HG03460 (cell line): Measurements from ENCODE around the gene RAB40C.

Experiments
- ATAC-seq: cut with Tn5 transposase; IDR thresholded peaks from one replicate; pipeline ENCODE4 v1.9.1; 2021; ENCODE audit not compliant: unreplicated experiment

Gene RAB40C, protein sequence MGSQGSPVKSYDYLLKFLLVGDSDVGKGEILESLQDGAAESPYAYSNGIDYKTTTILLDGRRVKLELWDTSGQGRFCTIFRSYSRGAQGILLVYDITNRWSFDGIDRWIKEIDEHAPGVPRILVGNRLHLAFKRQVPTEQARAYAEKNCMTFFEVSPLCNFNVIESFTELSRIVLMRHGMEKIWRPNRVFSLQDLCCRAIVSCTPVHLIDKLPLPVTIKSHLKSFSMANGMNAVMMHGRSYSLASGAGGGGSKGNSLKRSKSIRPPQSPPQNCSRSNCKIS

DNA sequence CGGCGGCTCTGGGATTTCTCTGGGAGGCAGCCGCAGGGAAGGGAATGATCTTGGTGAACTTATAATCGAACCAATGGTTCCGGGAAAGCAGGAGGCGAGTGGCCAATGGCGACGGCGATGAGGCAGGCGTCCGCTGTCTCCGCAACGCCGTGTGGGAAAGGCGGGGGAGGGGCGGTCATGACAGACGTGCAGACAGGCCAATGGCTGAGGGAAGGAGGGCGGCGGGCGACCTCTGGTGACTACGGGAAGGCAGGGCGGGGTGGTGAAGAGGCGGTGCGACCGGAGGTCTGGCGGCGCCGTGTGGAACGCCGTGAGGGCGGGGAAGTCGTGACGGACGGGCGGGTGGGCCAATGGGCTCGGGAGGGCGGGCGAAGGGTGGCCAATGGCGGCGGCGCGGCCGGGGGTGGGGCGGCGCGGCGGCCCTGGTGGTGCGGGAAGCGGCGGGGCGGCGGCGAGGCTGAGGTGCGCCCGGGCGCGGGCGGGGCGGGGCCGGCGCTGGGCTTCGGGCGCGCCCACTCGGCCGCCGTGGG lies at the start of gene RAB40C:
TSS of gene RAB40C (plus strand) at position 409 of the 530 bp plus-strand sequence. CDS start 226 bp downstream, outside the sequence.
- peak; percentile 72 for ATAC-seq

DNA sequence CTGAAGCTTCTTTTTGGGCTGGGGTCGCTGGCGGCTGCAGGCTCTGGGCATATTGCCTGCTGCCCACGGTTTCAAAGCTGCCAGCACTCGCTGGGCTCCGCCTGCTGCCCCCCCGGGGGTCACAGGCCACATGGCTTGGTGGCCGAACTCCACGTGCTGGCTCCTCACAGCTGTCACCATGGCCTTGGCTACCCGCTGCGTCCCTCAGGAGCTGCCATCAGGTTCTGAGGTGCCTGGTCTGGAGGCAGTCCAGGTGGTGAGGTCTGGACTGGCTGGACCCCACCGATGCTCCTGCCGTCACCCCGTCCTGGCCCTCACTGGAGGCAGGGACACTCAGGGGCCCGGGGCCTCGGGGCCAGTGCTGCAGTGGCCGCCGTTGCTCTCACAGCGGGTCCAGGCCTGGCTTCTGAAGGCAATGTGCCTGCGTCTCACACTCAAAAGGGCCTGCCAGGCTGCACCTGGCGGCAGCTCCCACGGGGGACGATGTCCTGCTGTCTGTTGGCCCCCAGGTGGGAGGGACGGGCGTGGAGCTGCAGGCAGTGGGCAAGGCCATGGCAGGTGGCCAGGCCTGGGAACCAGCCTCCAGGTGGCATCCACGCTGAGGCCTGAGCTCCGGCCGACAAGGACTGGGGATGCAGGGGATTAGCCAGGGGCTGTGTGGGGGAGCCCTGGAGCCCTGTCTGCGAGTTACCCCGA lies 49.1 kb upstream of the RAB40C start:
- ATAC-seq, result no peak

DNA sequence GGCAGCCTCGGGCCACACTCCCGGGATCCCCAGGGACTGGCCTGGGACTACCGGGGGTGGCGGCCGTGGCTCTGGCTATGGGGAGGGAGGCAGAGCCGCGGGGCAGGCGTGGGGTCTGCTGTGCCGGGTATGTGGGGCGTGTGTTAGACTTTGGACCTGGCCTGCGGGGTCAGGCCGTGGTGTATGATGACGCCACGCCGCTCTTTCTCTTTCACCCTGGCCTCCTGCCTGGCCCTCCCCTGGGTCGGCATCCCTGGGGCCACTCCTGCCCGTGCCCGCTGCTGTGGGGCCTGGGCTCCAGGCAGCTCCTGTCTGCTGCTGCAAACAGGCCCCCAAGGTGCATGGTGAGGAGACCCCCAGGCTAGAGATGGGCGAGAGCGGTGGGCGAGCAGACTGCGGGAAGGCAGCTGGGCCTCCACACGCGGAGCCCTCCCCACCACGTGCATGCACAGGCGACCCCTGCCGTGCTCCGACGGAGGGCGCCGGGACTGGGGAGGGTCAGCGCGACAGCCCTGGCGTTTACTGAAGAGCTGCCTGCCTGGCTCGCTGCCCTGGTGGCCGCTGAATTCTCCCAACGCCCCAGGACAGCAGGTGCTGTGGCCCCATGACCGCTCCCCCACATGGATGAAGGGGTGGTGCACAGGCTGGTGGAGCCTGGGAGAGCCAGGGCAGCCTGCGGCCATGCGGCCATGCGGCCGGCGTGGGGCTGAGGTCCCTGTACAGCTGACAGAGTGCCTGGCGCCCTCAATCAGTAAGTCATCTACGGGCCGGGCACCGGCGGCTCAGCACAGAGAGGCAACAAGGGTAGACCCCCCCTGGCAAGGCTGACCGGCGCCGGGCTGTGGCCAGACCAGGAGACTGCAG lies 46.3 kb upstream of the RAB40C start:
- no peak for ATAC-seq

DNA sequence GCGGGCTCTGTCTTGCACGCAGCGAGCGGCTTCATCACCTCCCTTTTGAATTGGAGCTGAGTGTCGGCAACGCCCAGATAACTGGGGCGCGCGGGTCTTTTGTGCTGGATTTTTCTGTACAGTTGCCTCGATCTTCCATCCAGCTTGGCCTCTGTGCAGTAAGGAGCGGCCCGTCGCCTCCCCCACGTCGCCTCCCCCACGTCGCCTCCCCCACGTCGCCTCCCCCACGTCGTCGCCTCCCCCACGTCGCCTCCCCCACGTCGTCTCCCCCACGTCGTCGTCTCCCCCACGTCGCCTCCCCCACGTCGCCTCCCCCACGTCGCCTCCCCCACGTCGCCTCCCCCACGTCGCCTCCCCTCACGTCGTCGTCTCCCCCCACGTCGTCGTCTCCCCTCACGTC lies 45.3 kb upstream of the RAB40C start:
- ATAC-seq, result no peak

DNA sequence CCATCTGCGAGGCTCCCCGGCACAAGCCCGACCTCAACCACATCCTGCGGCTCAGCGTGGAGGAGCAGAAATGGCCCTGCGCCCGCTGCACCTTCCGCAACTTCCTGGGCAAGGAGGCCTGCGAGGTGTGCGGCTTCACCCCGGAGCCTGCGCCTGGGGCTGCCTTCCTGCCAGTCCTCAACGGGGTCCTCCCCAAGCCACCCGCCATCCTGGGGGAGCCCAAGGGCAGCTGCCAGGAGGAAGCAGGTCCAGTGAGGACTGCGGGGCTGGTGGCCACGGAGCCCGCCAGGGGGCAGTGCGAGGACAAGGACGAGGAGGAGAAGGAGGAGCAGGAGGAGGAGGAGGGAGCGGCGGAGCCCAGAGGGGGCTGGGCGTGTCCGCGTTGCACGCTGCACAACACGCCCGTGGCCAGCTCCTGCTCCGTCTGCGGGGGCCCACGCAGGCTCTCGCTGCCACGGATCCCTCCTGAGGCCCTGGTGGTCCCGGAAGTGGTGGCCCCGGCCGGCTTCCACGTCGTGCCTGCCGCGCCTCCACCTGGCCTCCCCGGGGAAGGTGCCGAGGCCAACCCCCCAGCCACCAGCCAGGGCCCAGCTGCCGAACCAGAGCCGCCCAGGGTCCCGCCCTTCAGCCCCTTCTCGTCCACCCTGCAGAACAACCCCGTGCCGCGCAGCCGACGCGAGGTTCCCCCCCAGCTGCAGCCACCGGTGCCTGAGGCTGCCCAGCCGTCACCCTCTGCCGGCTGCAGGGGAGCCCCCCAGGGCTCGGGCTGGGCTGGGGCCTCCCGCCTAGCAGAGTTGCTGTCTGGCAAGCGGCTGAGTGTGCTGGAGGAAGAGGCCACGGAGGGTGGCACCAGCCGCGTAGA lies 42.7 kb upstream of the RAB40C start:
- no peak for ATAC-seq

DNA sequence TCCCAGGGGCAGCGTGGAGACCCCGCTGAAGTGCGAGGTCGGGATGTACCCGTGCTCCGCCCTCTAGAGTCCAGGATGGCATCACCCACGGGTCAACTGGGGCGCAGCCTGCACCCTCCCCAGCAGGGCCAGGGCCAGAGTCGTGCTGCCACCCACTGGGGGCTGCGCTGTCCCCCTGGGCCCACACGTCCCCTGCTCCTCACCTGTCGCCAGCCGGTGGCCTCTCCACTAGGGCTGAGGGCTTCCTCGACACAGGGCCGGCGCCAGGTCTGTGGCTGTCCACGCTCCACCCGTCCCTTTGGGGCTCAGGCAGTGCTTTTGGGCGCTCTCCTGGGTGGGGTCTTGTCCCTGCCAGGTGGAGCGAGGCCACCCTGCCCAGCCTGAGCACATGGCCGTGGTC lies 41.3 kb upstream of the RAB40C start:
- no peak for ATAC-seq

DNA sequence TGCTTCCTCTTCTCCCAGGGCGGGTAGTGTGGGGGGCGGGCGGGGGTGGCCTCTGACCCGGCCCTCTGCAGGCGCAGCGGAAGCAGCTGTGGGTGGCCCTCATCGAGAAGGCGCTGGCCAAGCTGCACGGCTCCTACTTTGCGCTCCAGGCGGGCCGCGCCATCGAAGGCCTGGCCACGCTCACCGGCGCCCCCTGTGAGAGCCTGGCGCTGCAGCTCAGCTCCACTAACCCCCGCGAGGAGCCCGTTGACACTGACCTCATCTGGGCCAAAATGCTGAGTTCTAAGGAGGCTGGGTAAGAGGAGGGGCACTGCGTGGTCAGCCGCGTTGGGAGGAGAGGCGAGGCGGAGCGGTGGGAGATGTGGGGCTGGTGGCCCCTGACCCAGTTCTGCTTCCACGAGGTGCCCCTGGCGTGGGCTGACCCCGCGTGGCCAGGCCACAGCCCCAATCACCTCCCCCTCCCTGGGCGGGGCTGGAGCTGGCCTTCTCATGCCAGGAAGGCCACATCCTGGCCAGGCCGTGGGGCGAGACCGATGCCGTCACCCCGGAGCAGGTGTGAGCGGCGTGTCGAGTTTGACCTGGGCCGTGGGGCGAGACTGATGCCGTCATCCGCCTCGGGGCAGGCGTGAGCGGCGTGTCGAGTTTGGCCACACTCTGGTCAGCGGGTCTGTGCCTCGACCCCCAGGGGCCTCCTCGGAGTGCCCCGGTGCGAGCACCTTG lies 40.2 kb upstream of the RAB40C start:
- no peak for ATAC-seq

DNA sequence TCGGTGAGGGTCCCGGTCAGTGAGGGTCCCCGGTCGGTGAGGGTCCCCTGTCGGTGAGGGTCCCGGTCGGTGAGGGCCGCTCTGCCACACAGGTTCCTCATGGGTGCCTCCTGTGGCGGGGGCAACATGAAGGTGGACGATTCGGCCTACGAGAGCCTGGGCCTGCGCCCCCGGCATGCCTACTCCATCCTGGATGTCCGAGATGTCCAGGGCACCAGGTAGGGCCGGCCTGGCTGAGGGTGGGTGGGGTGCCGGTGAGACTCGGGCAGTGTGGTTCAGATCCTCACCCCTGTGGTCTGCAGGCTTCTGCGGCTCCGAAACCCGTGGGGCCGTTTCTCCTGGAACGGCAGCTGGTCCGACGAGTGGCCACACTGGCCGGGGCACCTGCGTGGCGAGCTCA lies 38.7 kb upstream of the RAB40C start:
- no peak for ATAC-seq

DNA sequence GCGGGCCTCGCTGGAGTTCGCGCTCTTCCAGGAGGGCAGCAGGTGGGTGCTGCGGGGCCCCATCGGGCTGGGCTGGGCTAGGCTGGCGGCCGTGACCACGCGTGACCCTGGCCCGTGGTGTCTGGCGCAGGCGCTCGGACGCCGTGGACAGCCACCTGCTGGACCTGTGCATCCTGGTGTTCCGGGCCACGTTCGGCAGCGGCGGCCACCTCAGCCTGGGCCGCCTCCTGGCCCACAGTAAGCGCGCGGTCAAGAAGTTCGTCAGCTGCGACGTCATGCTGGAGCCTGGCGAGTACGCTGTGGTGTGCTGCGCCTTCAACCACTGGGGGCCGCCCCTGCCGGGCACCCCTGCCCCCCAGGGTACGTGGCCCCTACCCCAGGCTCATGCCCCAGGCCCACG lies 37.7 kb upstream of the RAB40C start:
- ATAC-seq, result no peak

DNA sequence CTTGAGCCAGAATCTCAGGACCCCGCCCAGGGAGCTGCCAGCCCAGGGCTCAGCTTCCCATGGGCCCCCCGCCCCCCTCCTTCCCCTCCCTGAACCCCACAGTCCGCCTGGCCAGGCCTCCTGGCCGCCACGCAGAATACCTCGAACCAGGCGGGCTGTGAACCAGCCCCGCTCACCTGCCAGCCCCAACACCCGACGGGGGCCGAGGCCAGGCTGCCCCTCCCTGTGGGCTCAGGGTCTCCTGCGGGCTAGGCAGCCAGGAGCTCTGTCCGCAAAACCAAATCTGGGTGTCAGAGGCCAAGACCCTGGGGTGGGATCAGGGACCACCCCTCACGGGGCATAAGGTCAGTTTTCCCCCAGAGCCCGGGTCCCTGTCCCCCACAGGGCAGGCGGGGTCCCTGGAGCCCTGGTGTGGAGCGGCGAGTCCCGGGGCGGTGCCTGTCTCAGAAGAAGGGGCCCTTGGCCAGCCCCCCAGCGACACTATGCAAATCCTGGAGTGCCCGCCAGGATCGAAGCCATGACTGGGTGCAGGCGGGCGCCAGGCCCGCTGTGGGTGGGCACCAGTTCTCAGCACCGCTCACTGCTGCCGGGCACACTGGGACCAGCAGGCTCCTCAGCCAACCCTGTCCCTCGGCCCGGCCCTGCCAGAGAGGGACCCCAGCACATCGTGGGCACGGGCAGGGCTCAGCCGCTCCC lies 36.1 kb upstream of the RAB40C start:
- ATAC-seq, result no peak

DNA sequence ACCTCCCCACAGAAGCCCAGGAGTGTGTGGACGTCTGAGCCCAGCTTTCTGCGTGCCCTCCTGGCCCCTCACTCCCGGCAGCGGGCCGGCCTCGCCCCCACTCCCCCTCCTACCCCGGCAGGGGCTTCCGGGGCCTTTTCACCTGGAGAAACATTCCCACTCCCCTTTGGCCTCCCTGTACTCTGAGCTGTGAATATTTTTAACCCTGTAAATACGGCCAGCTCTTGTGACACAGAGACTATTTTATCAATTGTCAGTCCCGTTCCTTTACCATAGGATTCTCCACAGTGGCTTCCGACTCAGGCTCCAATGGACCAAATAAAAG lies 35.6 kb upstream of the RAB40C start:
- ATAC-seq, result no peak

DNA sequence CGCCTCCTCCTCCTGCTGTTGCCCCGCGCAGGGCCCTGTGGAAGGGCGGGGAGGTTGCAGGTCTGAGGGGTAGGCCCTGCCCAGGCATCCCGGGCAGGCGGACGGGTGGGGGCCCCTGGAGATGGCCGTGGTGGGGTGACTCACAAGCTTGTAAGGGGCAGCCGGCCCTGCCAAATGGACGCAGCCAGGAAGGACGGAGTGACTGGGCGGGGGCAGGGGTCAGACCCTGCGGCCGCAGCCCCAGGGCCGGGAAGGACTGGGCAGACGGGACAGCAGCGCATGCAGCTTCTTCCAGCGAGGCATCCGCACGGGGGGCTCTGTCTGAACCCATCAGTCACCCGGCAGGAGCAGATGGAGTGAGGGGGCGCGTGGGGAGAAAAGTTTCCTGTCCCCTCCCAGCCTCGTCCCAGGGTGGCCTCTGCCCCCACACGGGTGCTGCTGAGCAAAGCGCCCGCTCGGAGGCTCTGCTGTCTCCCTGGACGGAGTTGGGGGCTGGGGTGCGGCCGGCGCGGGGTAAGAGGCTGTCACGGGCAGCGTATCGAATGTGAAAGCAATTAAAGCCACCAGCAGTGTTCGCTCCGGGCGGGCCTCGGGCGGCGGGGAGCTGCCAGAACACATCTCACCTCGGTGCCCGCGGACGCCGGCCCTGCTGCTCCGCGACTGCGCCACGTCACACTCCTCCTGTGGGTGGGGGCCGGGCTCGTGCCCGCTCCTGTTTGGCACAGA lies 35.1 kb upstream of the RAB40C start:
- ATAC-seq, result no peak

DNA sequence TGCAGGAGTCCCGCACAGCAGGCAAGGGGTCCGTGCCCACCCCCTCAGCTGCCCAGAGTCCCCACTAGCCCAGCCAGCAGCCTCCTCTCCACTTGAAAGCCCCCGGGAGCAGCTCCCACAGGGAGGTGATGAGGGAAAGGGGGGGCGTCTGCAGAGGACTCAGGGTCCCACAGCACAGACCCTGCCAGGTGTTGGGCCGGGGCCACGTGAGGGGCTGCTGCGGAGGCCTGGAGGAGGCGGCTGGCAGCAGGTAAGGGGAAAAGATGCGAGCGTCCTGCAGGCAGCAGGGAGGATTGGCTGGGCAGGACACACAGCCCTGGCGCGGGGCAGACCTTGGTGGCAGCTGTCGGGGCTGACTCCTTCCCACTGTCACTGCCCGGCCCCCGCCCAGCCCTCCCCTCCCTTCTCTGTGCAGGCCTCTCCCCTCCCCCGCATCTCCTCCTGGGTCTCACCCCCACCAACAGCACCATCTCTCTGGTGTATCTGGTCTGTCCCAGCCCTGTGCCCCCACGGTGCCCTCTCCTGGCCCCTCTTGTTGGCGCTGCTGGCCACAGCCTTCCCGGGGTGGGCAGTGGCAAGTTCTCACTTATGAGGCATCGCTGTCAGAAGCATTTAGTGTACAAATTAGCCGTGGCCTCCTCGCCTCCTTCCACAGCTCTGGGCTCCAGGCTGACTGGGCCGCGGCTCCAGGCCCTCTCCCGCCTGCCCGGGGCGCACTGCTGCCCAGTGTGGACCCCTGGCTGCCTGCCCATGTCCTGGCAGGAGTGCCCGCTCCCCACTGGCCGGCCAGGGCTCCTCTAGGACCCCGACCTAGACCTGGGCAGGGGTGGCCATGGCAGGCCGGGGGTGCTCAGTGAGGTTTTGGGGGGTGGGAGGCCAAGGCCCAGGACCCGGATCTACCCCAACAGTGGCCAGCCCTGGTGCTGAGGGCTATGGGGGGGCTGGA lies 34.1 kb upstream of the RAB40C start:
- ATAC-seq, result no peak

DNA sequence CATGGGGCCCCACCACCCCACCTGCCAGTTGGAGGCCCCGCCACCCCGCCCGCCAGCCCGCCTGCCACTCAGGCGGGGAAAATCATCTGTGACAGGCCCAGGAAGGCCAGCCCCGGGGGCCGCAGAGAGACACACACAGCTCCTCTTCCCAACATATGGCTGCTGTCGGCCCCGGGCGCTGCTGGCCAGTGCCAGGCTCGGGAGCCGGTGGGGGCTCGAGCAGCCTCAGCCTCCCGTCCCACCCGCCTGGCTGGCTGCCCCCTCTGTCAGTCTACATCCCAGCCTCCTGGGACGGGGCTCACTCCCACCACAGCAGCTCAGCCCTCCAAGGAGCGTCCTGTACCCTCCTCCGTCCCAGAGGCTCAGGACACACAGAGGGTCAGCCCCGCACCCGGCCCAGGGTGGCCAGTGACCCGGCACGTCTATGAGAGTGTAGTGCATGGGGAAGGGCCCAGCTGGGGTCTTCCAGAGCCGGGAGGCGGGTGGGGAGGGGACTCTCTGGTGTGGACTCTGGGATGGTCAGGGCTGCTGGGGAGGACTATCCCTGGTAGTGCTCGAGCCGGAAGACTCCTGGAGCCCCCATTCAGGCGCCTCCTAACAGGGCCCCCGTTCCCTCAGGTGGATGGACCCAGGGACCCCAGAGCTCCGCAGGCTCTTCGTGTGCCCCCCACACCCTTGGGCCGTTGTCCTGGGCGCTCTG lies 33.2 kb upstream of the RAB40C start:
- no peak for ATAC-seq

DNA sequence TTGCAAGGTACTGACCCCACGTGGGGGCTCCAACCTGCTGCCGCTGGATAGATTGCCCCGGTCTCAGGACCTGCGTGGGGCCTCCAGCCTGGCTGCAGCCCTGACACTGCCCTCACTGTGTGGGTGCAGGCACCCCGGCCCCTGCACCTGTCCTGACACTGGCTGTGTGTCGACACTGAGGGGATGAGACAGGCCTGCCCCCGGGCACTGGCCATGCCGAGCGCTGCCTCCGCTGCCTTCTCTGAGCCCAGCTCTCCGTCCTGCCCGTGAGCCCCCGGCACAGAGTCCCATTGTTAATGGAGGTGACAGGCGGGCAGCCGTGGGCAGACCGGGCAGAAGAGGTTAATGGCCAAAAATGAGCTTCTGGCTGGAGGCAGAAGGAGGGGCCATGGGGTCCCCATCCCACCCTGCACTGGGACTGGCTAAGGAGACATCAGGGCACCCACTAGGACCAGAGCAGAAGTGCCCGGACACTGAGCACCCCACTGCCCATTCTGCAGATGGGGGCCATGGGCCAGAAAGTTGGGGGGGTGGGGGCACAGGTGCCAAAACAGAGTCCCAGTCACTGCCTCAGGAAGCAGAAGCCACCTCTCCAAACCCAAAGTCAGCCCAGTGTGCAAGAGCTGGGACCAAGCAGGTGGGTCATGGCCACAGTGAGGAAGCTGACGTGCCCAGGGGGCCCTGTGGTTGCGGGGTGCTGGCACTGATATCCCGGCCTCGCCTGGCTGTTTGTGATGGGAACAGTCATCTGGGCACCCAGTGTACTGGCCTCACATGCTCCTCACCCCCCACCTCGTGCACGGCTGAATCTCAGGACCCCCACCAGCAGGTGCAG lies 32.2 kb upstream of the RAB40C start:
- ATAC-seq, result no peak

DNA sequence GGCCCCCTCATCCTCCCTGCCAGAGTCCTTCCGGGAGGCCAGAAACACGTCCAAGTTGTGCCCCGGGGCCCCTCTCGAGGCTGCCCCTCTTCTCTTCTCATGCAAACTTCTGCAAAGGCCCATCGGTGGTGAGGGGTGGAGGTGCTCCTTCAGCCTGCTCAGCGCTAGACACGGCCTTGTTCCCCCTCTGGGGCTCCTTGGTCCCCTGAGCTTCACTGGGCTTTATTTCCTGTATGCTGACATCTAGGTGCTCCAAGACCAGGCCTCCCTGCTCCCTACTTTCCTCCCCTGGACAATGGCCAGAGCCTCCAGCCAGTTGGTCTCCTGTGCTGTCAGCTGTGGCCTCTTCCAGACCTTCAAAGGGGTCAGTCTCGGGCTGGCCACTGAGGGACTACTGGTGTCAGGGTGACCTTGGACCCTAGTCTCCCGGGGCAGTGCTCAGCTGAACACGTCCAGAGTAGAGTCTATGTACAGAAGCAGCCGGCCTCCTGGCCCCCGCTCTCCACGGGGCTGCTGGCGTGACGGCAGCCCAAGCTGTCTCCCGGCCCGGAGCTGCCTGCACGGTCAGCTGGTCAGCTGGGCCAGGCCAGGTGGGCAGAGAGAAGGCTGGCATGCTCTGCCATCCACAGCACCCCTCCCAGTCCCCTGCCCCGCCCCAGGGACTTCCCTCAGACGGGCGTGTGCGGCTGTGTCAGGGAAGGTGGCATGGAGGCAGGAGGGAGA lies 31.4 kb upstream of the RAB40C start:
- ATAC-seq, result no peak
